ENCODE results near the gene ERMP1. TPM values are rescaled to one million over a fixed set of nuclear protein-coding genes. Genes with fewer than 3 reads are reported as not detected.
"Not testable (repeated sequence)": the region's sequence is repeated elsewhere in the genome, so short reads cannot be mapped to it uniquely, and the experiment has no call there.

The ERMP1 gene
- total RNA-seq, 1 donor from 2014 or later: 177 TPM

DNA sequence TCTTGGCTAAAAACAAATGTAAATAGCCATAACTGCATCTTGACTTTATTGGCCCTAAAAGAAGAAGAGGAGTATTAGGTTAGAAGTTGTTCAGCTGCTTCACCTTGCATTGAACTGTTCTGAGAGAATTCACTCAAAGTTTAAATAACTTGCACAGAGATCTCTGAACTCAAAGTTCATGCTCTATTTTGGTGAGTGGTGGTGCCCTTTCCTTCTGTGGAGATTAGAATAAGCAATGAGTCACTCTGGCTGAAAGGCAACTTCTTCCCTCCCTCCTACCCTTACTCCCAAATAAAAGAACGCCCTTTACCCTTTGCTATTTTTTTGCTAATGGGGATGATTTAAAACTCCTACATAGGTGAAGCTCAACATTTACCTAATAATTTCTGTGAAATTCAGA lies 48.9 kb downstream of the ERMP1 start:
- no peak for DNase-seq (ENCODE audit: low read depth)

DNA sequence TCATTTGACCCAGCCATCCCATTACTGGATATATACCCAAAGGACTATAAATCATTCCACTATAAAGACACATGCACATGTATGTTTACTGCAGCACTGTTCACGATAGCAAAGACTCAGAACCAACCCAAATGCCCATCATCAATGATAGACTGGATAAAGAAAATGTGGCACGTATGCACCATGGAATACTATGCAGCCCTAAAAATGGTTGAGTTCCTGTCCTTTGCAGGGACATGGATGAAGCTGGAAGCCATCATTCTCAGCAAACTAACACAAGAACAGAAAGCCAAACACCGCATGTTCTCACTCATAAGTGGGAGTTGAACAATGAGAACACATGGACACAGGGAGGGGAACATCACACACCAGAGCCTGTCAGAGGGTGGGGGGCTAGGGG lies 49.5 kb downstream of the ERMP1 start:
- DNase-seq (ENCODE audit: low read depth): not testable (repeated sequence)

DNA sequence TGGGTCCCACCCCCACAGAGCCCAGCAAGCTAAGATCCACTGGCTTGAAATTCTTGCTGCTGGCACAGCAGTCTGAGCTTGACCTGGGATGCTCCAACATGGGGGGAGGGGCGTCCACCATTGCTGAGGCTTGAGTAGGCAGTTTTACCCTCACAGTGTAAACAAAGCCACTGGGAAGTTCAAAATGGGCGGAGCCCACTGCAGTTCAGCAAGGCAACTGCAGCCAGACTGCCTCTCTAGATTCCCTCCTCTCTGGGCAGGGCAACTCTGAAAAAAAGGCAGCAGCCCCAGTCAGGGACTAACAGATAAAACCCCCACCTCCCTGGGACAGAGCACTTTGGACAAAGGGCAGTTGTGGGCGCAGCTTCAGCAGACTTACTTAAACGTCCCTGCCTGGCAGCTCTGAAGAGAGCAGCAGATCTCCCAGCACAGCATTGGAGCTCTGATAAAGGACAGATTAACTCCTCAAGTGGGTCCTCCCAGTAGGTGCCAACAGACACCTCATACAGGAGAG lies 53.2 kb downstream of the ERMP1 start:
- not testable (repeated sequence) for DNase-seq (ENCODE audit: low read depth)

DNA sequence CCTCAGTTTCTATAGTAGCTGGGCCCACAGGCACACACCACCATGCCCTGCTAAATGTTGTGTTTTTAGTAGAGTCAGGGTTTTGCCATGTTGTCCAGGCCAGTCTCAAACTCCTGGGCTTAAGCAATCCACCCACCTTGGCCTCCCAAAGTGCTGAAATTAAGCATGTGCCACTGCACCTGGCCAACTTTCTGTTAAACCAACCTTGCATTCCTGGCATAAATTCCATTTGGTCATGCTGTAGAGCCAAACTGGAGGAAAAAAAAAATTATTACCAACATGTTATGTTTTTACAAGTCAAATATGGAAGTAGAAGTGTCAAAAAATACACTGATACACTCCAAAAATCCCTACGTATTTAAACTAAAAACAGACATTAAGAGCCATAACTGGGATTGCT lies 54.1 kb downstream of the ERMP1 start:
- DNase-seq (ENCODE audit: low read depth): no peak

DNA sequence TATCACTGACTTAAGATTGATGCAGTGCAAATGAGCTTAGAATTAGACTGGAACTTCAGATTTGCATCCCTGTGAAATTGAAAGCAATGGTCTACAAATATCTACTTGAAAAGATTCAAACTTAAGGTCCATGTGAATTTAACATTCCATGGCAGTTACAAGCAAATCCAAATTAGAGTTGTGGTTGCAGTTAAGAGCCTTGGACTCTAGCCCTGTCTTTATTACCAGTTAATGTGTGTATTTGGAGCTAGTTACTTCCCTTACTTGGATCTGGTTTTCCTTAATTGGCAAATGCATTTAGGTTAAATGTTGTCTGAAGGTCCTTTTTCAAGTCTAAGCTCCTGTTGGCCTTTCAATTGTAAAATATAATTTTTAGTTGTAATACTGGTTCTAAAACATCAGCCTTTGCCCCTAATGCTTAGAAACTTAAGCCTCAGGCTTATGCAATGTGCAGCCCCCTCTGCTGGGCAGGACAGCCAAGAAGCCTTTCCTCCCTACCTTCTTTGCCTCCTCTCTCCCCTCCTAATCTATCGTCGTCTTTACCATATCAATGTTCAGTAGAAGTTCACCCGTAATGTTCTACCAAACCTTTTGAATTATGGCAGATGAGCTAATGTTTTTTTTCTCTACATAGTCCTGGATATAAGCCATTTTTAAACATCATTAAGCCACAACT lies 59.5 kb downstream of the ERMP1 start:
- DNase-seq (ENCODE audit: low read depth): peak; percentile 28

DNA sequence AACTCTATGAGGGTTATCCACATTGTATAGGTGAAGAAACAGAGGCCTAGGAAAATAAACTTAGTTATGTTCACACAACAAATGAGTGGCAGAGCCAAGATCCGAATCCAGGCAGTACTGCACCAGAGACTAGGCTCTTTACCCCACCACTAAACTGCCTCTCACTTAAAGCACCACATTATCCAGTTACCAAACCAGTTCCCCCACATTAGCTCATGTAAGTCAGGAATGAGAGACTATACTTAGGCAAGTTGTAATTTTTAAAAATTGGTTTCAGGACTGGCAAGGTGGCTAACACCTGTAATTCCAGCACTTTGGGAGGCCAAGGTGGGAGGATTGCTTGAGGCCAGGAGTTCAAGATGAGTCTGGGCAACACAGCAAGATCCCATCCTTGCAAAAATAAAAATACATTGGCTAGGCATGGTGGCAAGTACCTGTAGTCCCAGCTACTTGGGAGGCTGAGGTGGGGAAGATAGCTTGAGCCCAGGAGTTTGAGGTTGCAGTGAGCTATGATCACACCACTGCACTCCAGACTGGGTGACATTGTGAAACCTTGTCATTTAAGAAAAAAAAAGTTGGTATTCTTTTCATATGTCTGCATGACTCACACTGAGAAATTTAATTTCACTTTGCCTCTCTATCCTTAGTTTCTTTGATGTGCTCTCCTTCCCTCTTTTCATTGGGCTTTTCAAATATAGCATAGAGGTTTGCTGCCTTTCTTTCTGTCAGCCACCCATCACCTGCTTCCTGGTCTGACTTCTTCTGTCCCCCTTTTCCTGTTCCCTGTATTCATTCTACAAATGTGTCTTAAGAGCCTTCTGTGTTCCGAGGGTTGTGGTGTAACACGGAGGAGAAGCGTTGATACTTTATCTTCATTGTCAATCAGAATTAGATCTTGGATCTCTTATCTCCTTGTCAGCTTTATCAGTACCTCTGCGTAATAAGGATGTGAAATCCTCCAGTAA lies 64.7 kb downstream of the ERMP1 start:
- no peak for DNase-seq (ENCODE audit: low read depth)

DNA sequence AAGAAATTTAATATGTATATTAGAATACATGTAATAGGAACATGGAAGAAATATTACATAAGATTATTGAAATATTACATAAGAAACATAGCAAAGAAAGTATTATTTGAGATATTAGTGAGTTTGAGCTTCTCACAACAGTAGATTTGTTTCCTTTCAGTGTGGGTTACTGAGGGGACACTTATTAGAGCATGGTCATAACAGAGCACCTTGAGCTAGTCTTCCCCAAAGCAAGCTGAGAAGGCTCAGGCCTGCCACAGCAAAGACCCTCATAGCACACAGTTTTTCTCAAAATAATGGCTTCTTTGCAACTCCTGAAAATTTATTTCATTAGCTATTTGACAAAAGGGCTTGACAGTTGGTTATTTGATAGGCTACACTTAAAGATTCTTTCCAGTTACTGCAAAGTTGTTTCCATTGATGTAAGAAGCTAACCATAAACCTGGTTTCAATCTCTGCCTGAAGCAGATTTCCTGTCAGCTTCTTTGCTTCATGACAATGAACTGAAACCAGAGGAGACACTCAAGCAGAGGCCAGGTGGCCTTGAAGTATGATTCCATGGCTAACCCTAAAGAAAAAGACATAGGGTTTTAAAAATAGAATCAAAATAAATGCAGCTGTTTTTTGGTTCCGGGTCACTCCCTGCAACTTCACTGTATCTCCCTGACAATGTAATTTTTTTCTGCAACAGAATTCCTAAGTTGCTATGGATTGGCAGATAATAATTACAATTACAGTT lies 68.6 kb downstream of the ERMP1 start:
- no peak for DNase-seq (ENCODE audit: low read depth)

DNA sequence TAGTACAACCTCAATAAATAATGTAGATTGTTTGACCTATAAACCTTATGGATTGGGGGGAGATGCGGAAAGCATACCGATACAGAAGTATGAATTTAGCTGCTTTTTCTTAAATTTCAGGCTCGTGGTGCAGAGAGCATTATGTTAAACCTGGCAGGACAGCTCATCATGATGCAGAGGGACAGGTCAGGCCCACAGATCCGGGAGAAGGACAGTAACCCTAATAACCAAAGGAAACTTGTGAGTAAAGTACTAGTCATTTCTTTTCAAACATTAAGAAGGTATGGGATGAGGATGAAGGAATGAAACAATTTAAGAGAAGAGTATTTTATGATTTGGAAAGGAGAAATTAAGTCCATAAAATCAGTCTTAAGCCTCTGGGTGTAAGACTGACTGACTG lies 70.5 kb downstream of the ERMP1 start:
- no peak for DNase-seq (ENCODE audit: low read depth)

DNA sequence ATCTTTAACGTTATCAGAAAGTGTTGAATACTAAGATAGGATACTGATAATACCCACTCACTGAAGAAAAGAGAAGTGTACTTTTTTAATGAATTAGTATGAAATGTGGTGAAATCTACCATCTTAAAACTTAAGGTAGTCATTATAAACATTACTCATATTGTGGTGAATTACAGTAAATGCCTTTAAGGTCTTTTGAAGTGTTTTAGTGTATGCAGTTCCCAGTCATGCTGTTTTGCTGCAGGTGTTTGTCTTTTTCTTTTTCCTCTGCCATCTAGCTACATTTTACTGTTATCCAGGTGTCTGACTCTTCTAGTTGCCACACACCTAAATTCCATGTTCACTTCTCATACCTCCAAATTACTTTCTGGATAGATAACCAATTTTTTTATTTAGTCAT lies 72.6 kb downstream of the ERMP1 start:
- no peak for DNase-seq (ENCODE audit: low read depth)

DNA sequence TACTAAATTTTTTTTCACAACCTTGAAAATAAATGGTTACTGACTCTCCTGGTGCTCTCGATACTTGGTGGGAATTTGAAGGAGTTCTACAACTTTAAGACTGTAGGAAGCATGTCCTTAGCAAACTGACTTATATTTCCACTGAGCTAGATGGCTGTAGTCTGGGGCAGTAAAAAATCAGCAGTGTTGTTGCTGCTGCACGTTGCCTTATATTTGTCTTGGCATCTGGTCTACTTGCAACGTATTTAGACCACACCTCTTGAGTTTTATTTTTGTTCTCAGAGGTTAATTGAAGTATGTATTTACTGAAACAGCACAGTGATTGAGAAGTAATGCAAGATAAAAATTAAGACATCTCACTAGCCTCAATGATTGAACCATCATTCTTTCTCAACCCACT lies 76.3 kb downstream of the ERMP1 start:
- no peak for DNase-seq (ENCODE audit: low read depth)

DNA sequence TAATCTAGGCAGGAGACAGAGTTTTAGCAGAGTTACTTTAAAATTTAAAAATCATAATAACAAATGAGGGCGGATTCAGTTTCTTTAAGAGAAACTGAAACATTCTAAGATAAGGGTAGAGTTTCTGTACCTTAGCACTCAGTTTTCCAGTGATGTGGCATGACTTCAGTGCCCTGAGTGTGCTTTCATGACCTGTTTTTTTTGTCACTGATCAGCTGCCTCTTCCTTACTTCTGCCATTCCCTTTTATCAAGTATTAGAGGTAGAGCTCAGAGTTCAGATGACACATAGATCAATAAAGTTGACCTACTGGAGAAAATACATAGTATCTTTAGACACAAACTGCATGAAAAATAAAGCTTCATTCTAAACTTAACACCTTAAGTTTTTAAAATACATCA lies 82.3 kb downstream of the ERMP1 start:
- no peak for DNase-seq (ENCODE audit: low read depth)

DNA sequence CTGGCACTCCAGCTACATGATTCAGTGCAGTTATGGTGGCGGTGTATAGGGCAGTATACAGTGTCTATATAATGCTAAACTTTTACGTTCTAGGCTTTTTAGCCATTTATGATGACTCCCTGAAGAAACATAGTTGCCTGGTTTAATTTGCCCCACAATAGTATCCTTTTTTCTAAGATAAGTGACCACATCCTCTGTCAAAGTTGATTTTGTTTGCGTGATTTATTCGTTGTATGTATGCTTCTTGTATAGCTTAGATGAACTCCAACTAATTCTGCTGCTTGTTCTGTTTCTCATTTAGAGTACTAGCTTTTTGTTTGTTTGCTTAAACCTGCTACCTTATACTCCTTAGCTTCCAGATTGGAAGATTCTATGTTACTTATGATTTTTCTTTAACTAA lies 83.6 kb downstream of the ERMP1 start:
- no peak for DNase-seq (ENCODE audit: low read depth)

DNA sequence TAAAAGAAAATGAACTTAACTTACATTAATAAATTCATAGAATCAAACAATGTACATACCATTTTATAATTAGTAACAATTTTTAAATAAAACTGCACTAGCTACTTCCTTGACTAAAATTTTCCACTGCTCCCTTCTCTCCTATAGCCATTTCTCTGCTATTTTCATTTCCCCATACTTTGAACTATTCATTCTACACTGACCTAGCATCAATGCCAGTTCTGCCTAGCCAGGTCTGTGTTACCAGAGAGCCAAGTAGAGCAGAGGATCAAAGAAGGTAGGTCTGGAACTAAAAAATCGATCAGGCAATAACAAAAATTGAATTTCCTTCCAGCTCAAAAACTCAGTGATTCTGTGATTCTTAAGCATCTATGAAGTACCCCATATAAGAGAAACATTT lies 84.5 kb downstream of the ERMP1 start:
- no peak for DNase-seq (ENCODE audit: low read depth)

DNA sequence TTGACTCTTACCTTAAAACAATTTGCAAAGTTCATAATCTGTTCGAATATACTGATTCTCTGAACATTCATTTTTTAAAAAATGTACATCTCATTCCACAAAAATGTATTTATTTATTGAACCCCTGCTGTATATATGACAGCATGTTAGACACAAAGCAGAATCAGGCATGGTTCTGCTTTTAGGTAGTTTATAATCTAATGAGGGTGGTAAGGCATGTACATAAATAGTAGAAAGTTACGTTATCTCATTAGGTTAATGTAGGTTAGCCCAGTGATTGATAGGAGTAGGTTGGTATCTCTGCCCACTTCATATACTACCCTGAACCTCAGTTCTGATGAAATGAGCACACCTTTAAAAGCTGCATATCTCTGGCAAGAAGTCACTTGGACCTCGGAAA lies 89.8 kb downstream of the ERMP1 start:
- no peak for DNase-seq (ENCODE audit: low read depth)

DNA sequence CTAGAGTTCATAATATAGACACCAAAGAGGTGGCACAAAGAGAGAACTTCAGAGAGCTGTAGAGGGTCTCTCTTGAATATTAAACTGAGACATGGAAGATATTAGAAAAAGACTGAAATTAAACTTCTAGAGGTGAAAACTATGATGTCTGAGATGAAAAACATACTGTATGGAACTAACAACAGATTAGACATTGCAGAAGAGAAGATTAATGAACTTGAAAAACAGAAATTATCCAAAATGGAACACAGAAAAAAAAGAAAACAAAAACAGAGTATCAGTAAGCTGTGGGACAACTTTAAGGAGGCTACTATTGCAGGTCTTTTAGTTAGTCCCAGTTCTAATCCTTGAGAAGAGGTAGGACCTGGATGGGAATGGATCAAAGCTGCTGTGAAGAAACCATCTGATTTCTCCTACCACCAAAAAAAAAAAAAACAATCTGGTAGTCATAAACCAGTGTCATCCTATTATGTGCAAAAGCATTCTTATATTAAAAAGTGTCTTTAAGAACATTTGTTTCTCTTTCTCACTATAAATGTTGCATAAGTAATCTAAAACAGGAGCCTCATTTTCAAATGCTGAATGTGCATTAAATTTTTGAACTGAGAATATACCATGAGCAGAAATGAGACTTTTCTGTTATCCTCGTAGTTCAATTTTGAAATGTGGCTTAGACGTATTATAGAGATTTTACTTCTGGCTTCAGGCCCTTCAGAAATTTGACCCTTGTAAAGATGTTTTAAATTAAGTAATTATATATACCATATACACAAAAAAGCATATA lies 96.2 kb downstream of the ERMP1 start:
- DNase-seq (ENCODE audit: low read depth): no peak

DNA sequence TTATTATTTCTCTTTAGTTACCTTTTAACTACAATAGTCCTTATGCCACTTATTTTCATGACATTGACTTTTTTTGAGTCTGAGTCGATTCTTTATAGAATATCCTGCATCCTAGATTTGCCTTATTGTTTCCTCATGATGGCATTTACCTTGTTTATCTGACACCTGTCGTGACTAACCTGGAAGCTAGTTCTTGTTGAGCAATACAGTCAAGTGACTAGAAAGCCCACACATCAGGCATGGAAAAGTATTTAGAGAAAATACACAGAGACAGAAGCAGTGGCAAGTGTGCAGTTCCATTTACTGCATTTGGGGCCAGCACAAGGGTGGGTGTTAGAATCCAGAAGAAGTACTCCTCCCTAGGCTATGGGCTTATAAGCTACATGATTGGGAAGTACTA lies 97.8 kb downstream of the ERMP1 start:
- peak; percentile 28 for DNase-seq (ENCODE audit: low read depth)

Other genes starting within 250 kb of the ERMP1 start
- gene RIC1, start 204.0 kb downstream of the ERMP1 start, total RNA-seq: 20.5 and 46.2 TPM in 2 replicates
- 0.05 TPM in 1 of 2 replicates, not detected in the other for gene MLANA, start 57.8 kb upstream of the ERMP1 start, total RNA-seq
- 47.8 and 54.0 TPM in 2 replicates for gene RANBP6, start 182.5 kb upstream of the ERMP1 start, total RNA-seq